Fibroblast of villous mesenchyme (primary cell): ENCODE data around the gene TFPI. TPM values are rescaled to one million over a fixed set of nuclear protein-coding genes. Genes with fewer than 3 reads are reported as not detected.
A peak's percentile ranks its signal among the peaks of the same experiment; 100 is the strongest.

Source experiments
- DNase-seq: peaks from one replicate; pipeline ENCODE4 v3.0.0-alpha.2; 2010; ENCODE audit warnings: low read depth
- H3K4me3 ChIP-seq: 2 replicates; pipeline ENCODE4 v1.5.1; 2011; ENCODE audit warnings: low read depth, mild to moderate bottlenecking, low read length
- total RNA-seq: library from RNA; depleted of rRNA; stranded (reverse); fragments of >200 nt; gene quantifications from 2 replicates; pipeline ENCODE4 v1.2.3, GENCODE V29; 2012
- TF ChIP-seq, protein P1 (sequence below): IDR thresholded peaks from 2 replicates; pipeline ENCODE4 v1.5.1; 2012; ENCODE audit warnings: low read depth, mild to moderate bottlenecking, low read length; ENCODE audit not compliant: insufficient read depth

Gene TFPI
- total RNA-seq, 1 donor = 126 TPM

GRCh38 chr2:187469538-187469937, 84.7 kb downstream of the TFPI start:
- H3K4me3 ChIP-seq = no peak overlapping the region
- DNase-seq = no peak
- TF ChIP-seq, protein P1, sequence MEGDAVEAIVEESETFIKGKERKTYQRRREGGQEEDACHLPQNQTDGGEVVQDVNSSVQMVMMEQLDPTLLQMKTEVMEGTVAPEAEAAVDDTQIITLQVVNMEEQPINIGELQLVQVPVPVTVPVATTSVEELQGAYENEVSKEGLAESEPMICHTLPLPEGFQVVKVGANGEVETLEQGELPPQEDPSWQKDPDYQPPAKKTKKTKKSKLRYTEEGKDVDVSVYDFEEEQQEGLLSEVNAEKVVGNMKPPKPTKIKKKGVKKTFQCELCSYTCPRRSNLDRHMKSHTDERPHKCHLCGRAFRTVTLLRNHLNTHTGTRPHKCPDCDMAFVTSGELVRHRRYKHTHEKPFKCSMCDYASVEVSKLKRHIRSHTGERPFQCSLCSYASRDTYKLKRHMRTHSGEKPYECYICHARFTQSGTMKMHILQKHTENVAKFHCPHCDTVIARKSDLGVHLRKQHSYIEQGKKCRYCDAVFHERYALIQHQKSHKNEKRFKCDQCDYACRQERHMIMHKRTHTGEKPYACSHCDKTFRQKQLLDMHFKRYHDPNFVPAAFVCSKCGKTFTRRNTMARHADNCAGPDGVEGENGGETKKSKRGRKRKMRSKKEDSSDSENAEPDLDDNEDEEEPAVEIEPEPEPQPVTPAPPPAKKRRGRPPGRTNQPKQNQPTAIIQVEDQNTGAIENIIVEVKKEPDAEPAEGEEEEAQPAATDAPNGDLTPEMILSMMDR = no peak

- TF ChIP-seq, protein P1 = no peak
- no peak overlapping the region for H3K4me3 ChIP-seq
- DNase-seq = no peak
Observed at GRCh38 chr2:187468262-187468661, 86.0 kb downstream of the TFPI start.

GRCh38 chr2:187466129-187466792, 88.0 kb downstream of the TFPI start:
- TF ChIP-seq, protein P1 = no peak
- no peak overlapping the region for H3K4me3 ChIP-seq
- no peak for DNase-seq

GRCh38 chr2:187462839-187463238, 91.4 kb downstream of the TFPI start:
- no peak overlapping the region for H3K4me3 ChIP-seq
- DNase-seq = no peak
- TF ChIP-seq, protein P1 = no peak

- DNase-seq = peak; percentile 17
- H3K4me3 ChIP-seq = no peak overlapping the region
- TF ChIP-seq, protein P1 = no peak
Observed at GRCh38 chr2:187461294-187462261, 92.7 kb downstream of the TFPI start.

DNA sequence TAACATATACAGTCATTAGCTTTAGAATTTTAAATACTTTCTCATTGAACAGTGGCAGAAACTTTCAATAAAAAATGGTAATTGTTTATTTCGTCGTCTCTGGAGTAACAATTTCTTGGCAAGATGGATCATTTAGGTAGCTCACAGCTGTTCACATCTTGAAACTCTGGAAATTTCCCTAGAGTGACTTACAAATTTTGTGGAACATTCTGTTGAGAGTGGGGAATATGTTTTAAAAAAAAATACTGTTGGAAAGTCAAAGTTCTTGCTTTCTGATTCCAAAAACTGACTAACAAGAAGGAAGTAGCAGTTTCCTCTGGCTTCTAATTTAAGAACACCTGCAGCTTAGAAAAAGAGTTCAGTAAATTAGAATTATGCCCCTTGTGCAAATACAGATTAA, 95.0 kb downstream of the TFPI start:
- DNase-seq = no peak
- H3K4me3 ChIP-seq = no peak overlapping the region
- TF ChIP-seq, protein P1 = no peak
